HCT116 (cell line): ENCODE results near the gene CSRP3.

Experiments
- EZH2 ChIP-seq: fragments of 200-600 bp; sonication (generic); IDR thresholded peaks from 2 replicates; pipeline ENCODE4 v1.6.1; 2017; ENCODE audit warnings: antibody characterized with exemption, mixed run types
- JUND ChIP-seq: IDR thresholded peaks from 2 replicates; pipeline ENCODE4 v1.6.1; 2012
- POLR2A ChIP-seq: IDR thresholded peaks from 2 replicates; pipeline ENCODE4 v1.7.0; 2011; ENCODE audit warnings: borderline replicate concordance; ENCODE audit not compliant: insufficient read depth, insufficient read length; ENCODE audit errors: extremely low read depth
- POLR2AphosphoS5 ChIP-seq: IDR thresholded peaks from 2 replicates; pipeline ENCODE4 v1.6.1; 2011; ENCODE audit warnings: mild to moderate bottlenecking, low read depth, low read length, moderate library complexity
- SRF ChIP-seq: IDR thresholded peaks from 2 replicates; pipeline ENCODE4 v1.6.1; 2012; ENCODE audit warnings: low read depth
- YY1 ChIP-seq: IDR thresholded peaks from 2 replicates; pipeline ENCODE4 v1.6.1; 2011; ENCODE audit warnings: low read length, low read depth, moderate library complexity, mild to moderate bottlenecking; ENCODE audit not compliant: insufficient replicate concordance; ENCODE audit errors: extremely low read depth
- TF ChIP-seq, protein P1 (sequence below): IDR thresholded peaks from 2 replicates; pipeline ENCODE4 v1.6.1; 2012; ENCODE audit warnings: low read depth
- TF ChIP-seq, protein P2 (sequence below): IDR thresholded peaks from 2 replicates; pipeline ENCODE4 v1.6.1; 2012
- TF ChIP-seq, protein P3 (sequence below), 3 experiments: fragments of 200-600 bp in 1 of 3; sonication (generic) in 1 of 3; IDR thresholded peaks in 2 of 3; conservative IDR thresholded peaks in 1 of 3; 2 replicates each; pipeline ENCODE4 v1.5.1; 2012 to 2017; ENCODE audit warnings: low read depth in 2 of 3, low read length in 2 of 3, antibody characterized with exemption in 1 of 3, borderline replicate concordance in 1 of 3, control low read depth in 1 of 3, mild to moderate bottlenecking in 1 of 3, mixed read lengths in 1 of 3, mixed run types in 1 of 3, moderate library complexity in 1 of 3; ENCODE audit not compliant: insufficient read depth in 1 of 3

- TF ChIP-seq EZH2 (no peak), POLR2AphosphoS5 (no peak), YY1 (no peak), JUND (no peak), POLR2A (no peak), SRF (no peak)
- TF ChIP-seq, protein P1, sequence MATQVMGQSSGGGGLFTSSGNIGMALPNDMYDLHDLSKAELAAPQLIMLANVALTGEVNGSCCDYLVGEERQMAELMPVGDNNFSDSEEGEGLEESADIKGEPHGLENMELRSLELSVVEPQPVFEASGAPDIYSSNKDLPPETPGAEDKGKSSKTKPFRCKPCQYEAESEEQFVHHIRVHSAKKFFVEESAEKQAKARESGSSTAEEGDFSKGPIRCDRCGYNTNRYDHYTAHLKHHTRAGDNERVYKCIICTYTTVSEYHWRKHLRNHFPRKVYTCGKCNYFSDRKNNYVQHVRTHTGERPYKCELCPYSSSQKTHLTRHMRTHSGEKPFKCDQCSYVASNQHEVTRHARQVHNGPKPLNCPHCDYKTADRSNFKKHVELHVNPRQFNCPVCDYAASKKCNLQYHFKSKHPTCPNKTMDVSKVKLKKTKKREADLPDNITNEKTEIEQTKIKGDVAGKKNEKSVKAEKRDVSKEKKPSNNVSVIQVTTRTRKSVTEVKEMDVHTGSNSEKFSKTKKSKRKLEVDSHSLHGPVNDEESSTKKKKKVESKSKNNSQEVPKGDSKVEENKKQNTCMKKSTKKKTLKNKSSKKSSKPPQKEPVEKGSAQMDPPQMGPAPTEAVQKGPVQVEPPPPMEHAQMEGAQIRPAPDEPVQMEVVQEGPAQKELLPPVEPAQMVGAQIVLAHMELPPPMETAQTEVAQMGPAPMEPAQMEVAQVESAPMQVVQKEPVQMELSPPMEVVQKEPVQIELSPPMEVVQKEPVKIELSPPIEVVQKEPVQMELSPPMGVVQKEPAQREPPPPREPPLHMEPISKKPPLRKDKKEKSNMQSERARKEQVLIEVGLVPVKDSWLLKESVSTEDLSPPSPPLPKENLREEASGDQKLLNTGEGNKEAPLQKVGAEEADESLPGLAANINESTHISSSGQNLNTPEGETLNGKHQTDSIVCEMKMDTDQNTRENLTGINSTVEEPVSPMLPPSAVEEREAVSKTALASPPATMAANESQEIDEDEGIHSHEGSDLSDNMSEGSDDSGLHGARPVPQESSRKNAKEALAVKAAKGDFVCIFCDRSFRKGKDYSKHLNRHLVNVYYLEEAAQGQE: no peak
- TF ChIP-seq, protein P2, sequence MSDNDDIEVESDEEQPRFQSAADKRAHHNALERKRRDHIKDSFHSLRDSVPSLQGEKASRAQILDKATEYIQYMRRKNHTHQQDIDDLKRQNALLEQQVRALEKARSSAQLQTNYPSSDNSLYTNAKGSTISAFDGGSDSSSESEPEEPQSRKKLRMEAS: no peak
- TF ChIP-seq, protein P3, sequence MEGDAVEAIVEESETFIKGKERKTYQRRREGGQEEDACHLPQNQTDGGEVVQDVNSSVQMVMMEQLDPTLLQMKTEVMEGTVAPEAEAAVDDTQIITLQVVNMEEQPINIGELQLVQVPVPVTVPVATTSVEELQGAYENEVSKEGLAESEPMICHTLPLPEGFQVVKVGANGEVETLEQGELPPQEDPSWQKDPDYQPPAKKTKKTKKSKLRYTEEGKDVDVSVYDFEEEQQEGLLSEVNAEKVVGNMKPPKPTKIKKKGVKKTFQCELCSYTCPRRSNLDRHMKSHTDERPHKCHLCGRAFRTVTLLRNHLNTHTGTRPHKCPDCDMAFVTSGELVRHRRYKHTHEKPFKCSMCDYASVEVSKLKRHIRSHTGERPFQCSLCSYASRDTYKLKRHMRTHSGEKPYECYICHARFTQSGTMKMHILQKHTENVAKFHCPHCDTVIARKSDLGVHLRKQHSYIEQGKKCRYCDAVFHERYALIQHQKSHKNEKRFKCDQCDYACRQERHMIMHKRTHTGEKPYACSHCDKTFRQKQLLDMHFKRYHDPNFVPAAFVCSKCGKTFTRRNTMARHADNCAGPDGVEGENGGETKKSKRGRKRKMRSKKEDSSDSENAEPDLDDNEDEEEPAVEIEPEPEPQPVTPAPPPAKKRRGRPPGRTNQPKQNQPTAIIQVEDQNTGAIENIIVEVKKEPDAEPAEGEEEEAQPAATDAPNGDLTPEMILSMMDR (IDR thresholded peaks at IDR 0.05 in 2 of 3, conservative IDR thresholded peaks at IDR 0.05 in 1 of 3; ENCODE audit: borderline replicate concordance in 1 of 3, insufficient read depth in 1 of 3, low read depth in 2 of 3, low read length in 2 of 3): no peak
Observed at GRCh38 chr11:19145319-19145718, 56.5 kb downstream of the CSRP3 start.
